Trophoblast cell (in vitro differentiated cells and primary cell): Measurements from ENCODE around the gene POLR3H.

ENCODE experiments used
- DNase-seq, 2 donors: peaks; one replicate each; pipeline ENCODE4 v3.0.0-alpha.2; 2016
- H2AFZ ChIP-seq: 2 replicates; pipeline ENCODE4 v1.6.1; 2013; ENCODE audit warnings: low read length, moderate library complexity, mild to moderate bottlenecking; ENCODE audit not compliant: insufficient read depth, poor library complexity
- H2AK5ac ChIP-seq: 2 replicates; pipeline ENCODE4 v1.6.1; 2013; ENCODE audit warnings: mild to moderate bottlenecking, low read length
- H2BK120ac ChIP-seq: 2 replicates; pipeline ENCODE4 v1.6.1; 2013; ENCODE audit warnings: low read length, mild to moderate bottlenecking, moderate library complexity; ENCODE audit not compliant: insufficient read depth, poor library complexity
- H2BK12ac ChIP-seq: 2 replicates; pipeline ENCODE4 v1.6.1; 2013; ENCODE audit warnings: mild to moderate bottlenecking, low read length, moderate library complexity
- H2BK5ac ChIP-seq: 2 replicates; pipeline ENCODE4 v1.6.1; 2013; ENCODE audit warnings: low read length, low read depth, moderate library complexity, mild to moderate bottlenecking; ENCODE audit not compliant: poor library complexity
- H3K14ac ChIP-seq: 2 replicates; pipeline ENCODE4 v1.6.1; 2013; ENCODE audit warnings: mild to moderate bottlenecking, low read length
- H3K18ac ChIP-seq: 2 replicates; pipeline ENCODE4 v1.6.1; 2013; ENCODE audit warnings: mild to moderate bottlenecking, low read length
- H3K23ac ChIP-seq: 2 replicates; pipeline ENCODE4 v1.6.1; 2013; ENCODE audit warnings: low read length
- H3K27ac ChIP-seq: 2 replicates; pipeline ENCODE4 v1.5.1; 2013; ENCODE audit warnings: low read depth, mild to moderate bottlenecking, inconsistent platforms, low read length, moderate library complexity
- H3K27me3 ChIP-seq: 2 replicates; pipeline ENCODE4 v1.6.1; 2013; ENCODE audit warnings: inconsistent platforms, mild to moderate bottlenecking, low read length, moderate library complexity; ENCODE audit not compliant: insufficient read depth
- H3K36me3 ChIP-seq, 2 experiments: 1 replicate in 1 of 2; 2 replicates in 1 of 2; pipeline ENCODE4 v1.6.1; 2013; ENCODE audit warnings: low read length in 2 of 2, mild to moderate bottlenecking in 2 of 2, moderate library complexity in 1 of 2; ENCODE audit not compliant: insufficient read depth in 2 of 2, control insufficient read depth in 1 of 2
- H3K4ac ChIP-seq: 2 replicates; pipeline ENCODE4 v1.6.1; 2013; ENCODE audit warnings: low read depth, mild to moderate bottlenecking, low read length, moderate library complexity
- H3K4me1 ChIP-seq, 2 experiments: 1 replicate in 1 of 2; 2 replicates in 1 of 2; pipeline ENCODE4 v1.6.1; 2013; ENCODE audit warnings: low read length in 2 of 2, mild to moderate bottlenecking in 2 of 2, moderate library complexity in 1 of 2; ENCODE audit not compliant: insufficient read depth in 2 of 2, control insufficient read depth in 1 of 2
- H3K4me2 ChIP-seq: 2 replicates; pipeline ENCODE4 v1.6.1; 2013; ENCODE audit warnings: inconsistent platforms, mild to moderate bottlenecking, low read length, moderate library complexity
- H3K4me3 ChIP-seq: 2 replicates; pipeline ENCODE4 v1.5.1; 2013; ENCODE audit warnings: mild to moderate bottlenecking, low read depth, low read length, inconsistent platforms
- H3K79me1 ChIP-seq: one replicate; pipeline ENCODE4 v1.6.1; 2013; ENCODE audit warnings: low read length
- H3K79me2 ChIP-seq: 2 replicates; pipeline ENCODE4 v1.6.1; 2013; ENCODE audit warnings: low read length, mild to moderate bottlenecking; ENCODE audit not compliant: control insufficient read depth, insufficient read depth, poor library complexity
- H3K9ac ChIP-seq: 2 replicates; pipeline ENCODE4 v1.6.1; 2013; ENCODE audit warnings: mild to moderate bottlenecking, low read length
- H3K9me3 ChIP-seq: 2 replicates; pipeline ENCODE4 v1.6.1; 2013; ENCODE audit warnings: low read depth, mild to moderate bottlenecking, control low read depth, inconsistent platforms, low read length; ENCODE audit not compliant: insufficient read depth
- H4K12ac ChIP-seq: 2 replicates; pipeline ENCODE4 v1.6.1; 2013; ENCODE audit warnings: low read depth, mild to moderate bottlenecking, low read length, moderate library complexity
- H4K8ac ChIP-seq: 2 replicates; pipeline ENCODE4 v1.6.1; 2013; ENCODE audit warnings: low read depth, mild to moderate bottlenecking, low read length, moderate library complexity
- H4K91ac ChIP-seq: one replicate; pipeline ENCODE4 v1.6.1; 2013; ENCODE audit warnings: low read depth, mild to moderate bottlenecking, low read length, moderate library complexity
- WGBS: extraction: QIAGEN DNeasy Blood & Tissue Kit; methylation state at CpG from one replicate; pipeline ENCODE4 v1.1.7; 2013; ENCODE audit warnings: missing lambda C conversion rate; ENCODE audit not compliant: insufficient read length, insufficient coverage; ENCODE audit errors: extremely low coverage; 5-methylcytosine and 5-hydroxymethylcytosine counted together

The POLR3H gene

GRCh38 chr22:41579297-41579996, 35.2 kb upstream of the POLR3H start:
- no peak overlapping the region for H2BK120ac ChIP-seq
- H3K9ac ChIP-seq: no peak overlapping the region
- no peak overlapping the region for H2BK5ac ChIP-seq
- no peak overlapping the region for H4K91ac ChIP-seq
- no peak overlapping the region for H2AFZ ChIP-seq
- no peak overlapping the region for H3K4ac ChIP-seq
- H3K18ac ChIP-seq: no peak overlapping the region
- no peak overlapping the region for H3K27ac ChIP-seq
- H3K23ac ChIP-seq: no peak overlapping the region
- no peak overlapping the region for H3K4me2 ChIP-seq
- H3K9me3 ChIP-seq: no peaks in the 10 kb centered on the region
- no CpG with 5 or more reads among the region's 12 CpGs for WGBS
- peaks cover 53 to 69% of the 10 kb centered on the region in 2 experiments for H3K36me3 ChIP-seq
- no peak overlapping the region for H2BK12ac ChIP-seq
- no peaks in the 10 kb centered on the region for H3K4me1 ChIP-seq
- H2AK5ac ChIP-seq: no peak overlapping the region
- H4K12ac ChIP-seq: no peak overlapping the region
- DNase-seq: no peak
- no peaks in the 10 kb centered on the region for H3K27me3 ChIP-seq
- H3K79me1 ChIP-seq: no peaks in the 10 kb centered on the region
- H3K4me3 ChIP-seq: no peak overlapping the region
- H3K14ac ChIP-seq: no peak overlapping the region
- H4K8ac ChIP-seq: no peak overlapping the region
- no peaks in the 10 kb centered on the region for H3K79me2 ChIP-seq

GRCh38 chr22:41578818-41579217, 34.5 kb upstream of the POLR3H start:
- Histone ChIP-seq H4K12ac (no peak overlapping the region), H2AFZ (no peak overlapping the region), H3K23ac (no peak overlapping the region), H3K4me2 (no peak overlapping the region), H3K79me1 (no peaks in the 10 kb centered on the region), H3K36me3 (peaks cover 53 to 63% of the 10 kb centered on the region in 2 experiments), H4K8ac (no peak overlapping the region), H3K27ac (no peak overlapping the region), H2BK120ac (no peak overlapping the region), H2BK12ac (no peak overlapping the region), H3K14ac (no peak overlapping the region), H3K79me2 (no peaks in the 10 kb centered on the region), H4K91ac (no peak overlapping the region), H3K27me3 (no peaks in the 10 kb centered on the region), H3K9me3 (no peaks in the 10 kb centered on the region), H3K4ac (no peak overlapping the region), H3K4me3 (no peak overlapping the region), H2BK5ac (no peak overlapping the region), H3K4me1 (no peaks in the 10 kb centered on the region), H2AK5ac (no peak overlapping the region), H3K18ac (no peak overlapping the region), H3K9ac (no peak overlapping the region)
- no peak for DNase-seq
- no CpG with 5 or more reads among the region's 9 CpGs for WGBS

- H4K12ac ChIP-seq: no peak overlapping the region
Measured at GRCh38 chr22:41578114-41578513, 33.8 kb upstream of the POLR3H start.

GRCh38 chr22:41576877-41577276, 32.6 kb upstream of the POLR3H start:
- no peak overlapping the region for H3K4me3 ChIP-seq
- no peaks in the 10 kb centered on the region for H3K27me3 ChIP-seq

More at GRCh38 chr22:41578114-41578513, 33.8 kb upstream of the POLR3H start:
- WGBS: no CpG with 5 or more reads among the region's 8 CpGs
- no peak overlapping the region for H3K4me3 ChIP-seq
- no peak overlapping the region for H2BK12ac ChIP-seq
- no peak overlapping the region for H3K4me2 ChIP-seq
- no peak overlapping the region for H3K23ac ChIP-seq
- H4K8ac ChIP-seq: no peak overlapping the region
- no peak overlapping the region for H3K4ac ChIP-seq
- no peak overlapping the region for H2BK5ac ChIP-seq
- H3K27me3 ChIP-seq: no peaks in the 10 kb centered on the region
- H3K4me1 ChIP-seq: no peaks in the 10 kb centered on the region
- H3K27ac ChIP-seq: no peak overlapping the region
- no peak overlapping the region for H3K18ac ChIP-seq
- H2AK5ac ChIP-seq: no peak overlapping the region
- H3K9ac ChIP-seq: no peak overlapping the region
- H3K9me3 ChIP-seq: no peaks in the 10 kb centered on the region
- H2AFZ ChIP-seq: no peak overlapping the region
- DNase-seq: no peak
- H3K79me2 ChIP-seq: no peaks in the 10 kb centered on the region
- H2BK120ac ChIP-seq: no peak overlapping the region
- H4K91ac ChIP-seq: no peak overlapping the region
- no peak overlapping the region for H3K14ac ChIP-seq
- H3K36me3 ChIP-seq: peaks cover 48 to 58% of the 10 kb centered on the region in 2 experiments
- no peaks in the 10 kb centered on the region for H3K79me1 ChIP-seq

More at GRCh38 chr22:41576877-41577276, 32.6 kb upstream of the POLR3H start:
- Histone ChIP-seq H3K27ac (no peak overlapping the region), H4K91ac (no peak overlapping the region), H2AFZ (no peak overlapping the region), H2BK120ac (no peak overlapping the region), H3K36me3 (peaks cover 45 to 50% of the 10 kb centered on the region in 2 experiments), H2BK12ac (no peak overlapping the region), H4K8ac (no peak overlapping the region), H3K9me3 (no peaks in the 10 kb centered on the region), H3K14ac (no peak overlapping the region), H3K23ac (no peak overlapping the region), H3K4me1 (no peaks in the 10 kb centered on the region), H3K79me1 (no peaks in the 10 kb centered on the region), H3K9ac (no peak overlapping the region), H3K79me2 (no peaks in the 10 kb centered on the region), H4K12ac (no peak overlapping the region), H3K4ac (no peak overlapping the region), H3K18ac (no peak overlapping the region), H2BK5ac (no peak overlapping the region), H3K4me2 (no peak overlapping the region), H2AK5ac (no peak overlapping the region)
- peak; percentile 52 to 60 for DNase-seq
- WGBS: no CpG with 5 or more reads among the region's 9 CpGs
